Fibroblast of lung (primary cell): Measurements from ENCODE around the gene TBC1D8. TPM values are rescaled to one million over a fixed set of nuclear protein-coding genes. Genes with fewer than 3 reads are reported as not detected.

ENCODE experiments used
- DNase-seq, 2 donors: peaks; one replicate each; pipeline versions ENCODE4 v3.0.0 to v3.0.0-alpha.2; 2010; ENCODE audit warnings: low read depth in 2 of 2
- H2AFZ ChIP-seq: 2 replicates; pipeline ENCODE4 v1.5.1; 2012; ENCODE audit warnings: low read length, control low read depth, inconsistent platforms
- H3K27ac ChIP-seq: 2 replicates; pipeline ENCODE4 v1.5.1; 2011; ENCODE audit warnings: low read length, control low read depth; ENCODE audit not compliant: insufficient read depth
- H3K27me3 ChIP-seq: 2 replicates; pipeline ENCODE4 v1.5.1; 2011; ENCODE audit warnings: mild to moderate bottlenecking, low read length; ENCODE audit not compliant: control insufficient read depth, insufficient read depth
- H3K36me3 ChIP-seq: 2 replicates; pipeline ENCODE4 v1.5.1; 2011; ENCODE audit warnings: low read length; ENCODE audit not compliant: control insufficient read depth, insufficient read depth
- H3K4me1 ChIP-seq: 2 replicates; pipeline ENCODE4 v1.5.1; 2011; ENCODE audit warnings: low read length; ENCODE audit not compliant: control insufficient read depth, insufficient read depth; ENCODE audit errors: extremely low read depth
- H3K4me2 ChIP-seq: 2 replicates; pipeline ENCODE4 v1.5.1; 2011; ENCODE audit warnings: low read length, control low read depth; ENCODE audit not compliant: insufficient read depth; ENCODE audit errors: extremely low read depth
- H3K4me3 ChIP-seq, 4 experiments: fragments of 200-600 bp in 1 of 4; sonication (generic) in 1 of 4; replicated peaks in 1 of 4; 2 replicates each; pipeline ENCODE4 v1.5.1; 2011 to 2016; ENCODE audit warnings: low read length in 4 of 4, low read depth in 3 of 4, mild to moderate bottlenecking in 3 of 4, control low read depth in 2 of 4, inconsistent platforms in 1 of 4, mixed read lengths in 1 of 4; ENCODE audit not compliant: insufficient read depth in 1 of 4; ENCODE audit errors: control extremely low read depth in 1 of 4
- H3K79me2 ChIP-seq: 2 replicates; pipeline ENCODE4 v1.5.1; 2012; ENCODE audit warnings: mild to moderate bottlenecking, low read length, inconsistent platforms; ENCODE audit not compliant: control insufficient read depth, insufficient read depth
- H3K9ac ChIP-seq: 2 replicates; pipeline ENCODE4 v1.5.1; 2011; ENCODE audit warnings: mild to moderate bottlenecking, low read length, control low read depth; ENCODE audit not compliant: insufficient read depth
- H3K9me3 ChIP-seq: 2 replicates; pipeline ENCODE4 v1.5.1; 2012; ENCODE audit warnings: low read depth, low read length; ENCODE audit not compliant: control insufficient read depth, insufficient read depth
- H4K20me1 ChIP-seq: 2 replicates; pipeline ENCODE4 v1.5.1; 2011; ENCODE audit warnings: low read length; ENCODE audit not compliant: control insufficient read depth, insufficient read depth; ENCODE audit errors: extremely low read depth
- CTCF ChIP-seq, 2 donors: IDR thresholded peaks in 1 of 2; conservative IDR thresholded peaks in 1 of 2; 1 replicate in 1 of 2; 2 replicates in 1 of 2; pipeline ENCODE4 v1.5.1; 2011 to 2012; ENCODE audit warnings: low read length in 2 of 2, control low read depth in 1 of 2, inconsistent platforms in 1 of 2, low read depth in 1 of 2, mild to moderate bottlenecking in 1 of 2
- EZH2 ChIP-seq: IDR thresholded peaks from 2 replicates; pipeline ENCODE4 v1.5.1; 2012; ENCODE audit warnings: low read length, control low read depth, mild to moderate bottlenecking; ENCODE audit errors: missing control alignments
- polyA plus RNA-seq, 2 donors: library from polyadenylated mRNA; depleted of rRNA in 1 of 2; stranded (reverse) in 1 of 2; unstranded in 1 of 2; fragments of >200 nt; gene quantifications; 2 replicates each; pipeline ENCODE4 v1.2.1, GENCODE V29; 2011 to 2012; ENCODE audit warnings: missing spikeins in 1 of 2
- total RNA-seq: library from RNA; depleted of rRNA; stranded (reverse); fragments of >200 nt; gene quantifications from 2 replicates; pipeline ENCODE4 v1.2.1, GENCODE V29; 2014

The TBC1D8 gene
- total and polyA plus RNA-seq, 2 donors (not counting 1 experiment from before 2014, with no cell fraction given): 3.8 to 5.4 TPM

GRCh38 chr2:101027852-101028251, 123.3 kb downstream of the TBC1D8 start:
- Histone ChIP-seq H3K27me3 (no peaks in the 10 kb centered on the region), H3K36me3 (no peaks in the 10 kb centered on the region), H4K20me1 (no peaks in the 10 kb centered on the region), H3K9me3 (no peaks in the 10 kb centered on the region), H3K4me3 (no peak overlapping the region), H2AFZ (no peak overlapping the region), H3K27ac (no peak overlapping the region), H3K4me1 (no peaks in the 10 kb centered on the region), H3K9ac (no peak overlapping the region), H3K79me2 (no peaks in the 10 kb centered on the region), H3K4me2 (no peak overlapping the region)
- no peak for TF ChIP-seq CTCF (conservative IDR thresholded peaks at IDR 0.05 in 1 of 2, IDR thresholded peaks at IDR 0.05 in 1 of 2; ENCODE audit: low read depth in 1 of 2, low read length in 2 of 2)
- TF ChIP-seq EZH2: no peak
- DNase-seq: no peak

- Histone ChIP-seq H2AFZ (no peak overlapping the region), H3K79me2 (no peaks in the 10 kb centered on the region), H3K9ac (no peak overlapping the region), H3K4me2 (no peak overlapping the region), H4K20me1 (no peaks in the 10 kb centered on the region), H3K27ac (no peak overlapping the region), H3K36me3 (no peaks in the 10 kb centered on the region), H3K9me3 (no peaks in the 10 kb centered on the region), H3K4me3 (no peak overlapping the region), H3K4me1 (no peaks in the 10 kb centered on the region), H3K27me3 (no peaks in the 10 kb centered on the region)
- DNase-seq: no peak
- no peak for TF ChIP-seq EZH2
- no peak for TF ChIP-seq CTCF (conservative IDR thresholded peaks at IDR 0.05 in 1 of 2, IDR thresholded peaks at IDR 0.05 in 1 of 2; ENCODE audit: low read depth in 1 of 2, low read length in 2 of 2)
These were observed 124.2 kb downstream of the TBC1D8 start for GRCh38 chr2:101026923-101027469.

GRCh38 chr2:101026253-101026701, 124.9 kb downstream of the TBC1D8 start:
- no peaks in the 10 kb centered on the region for H4K20me1 ChIP-seq
- H3K27ac ChIP-seq: no peak overlapping the region
- no peak overlapping the region for H3K4me3 ChIP-seq
- H3K79me2 ChIP-seq: no peaks in the 10 kb centered on the region
- H2AFZ ChIP-seq: no peak overlapping the region
- TF ChIP-seq EZH2 (no peak), CTCF (conservative IDR thresholded peaks at IDR 0.05 in 1 of 2, IDR thresholded peaks at IDR 0.05 in 1 of 2; ENCODE audit: low read depth in 1 of 2, low read length in 2 of 2) (no peak)
- H3K36me3 ChIP-seq: no peaks in the 10 kb centered on the region
- H3K9ac ChIP-seq: no peak overlapping the region
- no peak for DNase-seq
- H3K4me1 ChIP-seq: no peaks in the 10 kb centered on the region
- H3K27me3 ChIP-seq: no peaks in the 10 kb centered on the region
- H3K4me2 ChIP-seq: no peak overlapping the region
- H3K9me3 ChIP-seq: no peaks in the 10 kb centered on the region
